Caco-2 (cell line): ENCODE results near the gene CATSPER3. TPM values are rescaled to one million over a fixed set of nuclear protein-coding genes. Genes with fewer than 3 reads are reported as not detected.

Experiments
- BruUV-seq: library from RNA; stranded (reverse); fragments of 400-500 nt; replicated peaks from 2 replicates; lab custom pipeline; 2021; lab: Mats Ljungman, UMichigan
- CTCF ChIA-PET: fragments of 300-600 bp; sonication (Branson Sonifier 250); formaldehyde crosslinking; loops from one replicate; lab custom pipeline; 2022; ENCODE audit warnings: antibody characterized with exemption; lab: Charles Lee
- POLR2A ChIA-PET: fragments of 300-600 bp; sonication (Branson Sonifier 250); formaldehyde crosslinking; loops from one replicate; lab custom pipeline; 2022; ENCODE audit warnings: antibody characterized with exemption; lab: Charles Lee
- DNase-seq, 2 experiments: peaks; one replicate each; pipeline versions ENCODE4 v3.0.0 to v3.0.0-alpha.2; 2020 to 2022
- H3K27me3 ChIP-seq: replicated peaks from 2 replicates; pipeline ENCODE4 v1.6.0; 2011; ENCODE audit warnings: low read length; ENCODE audit not compliant: control insufficient read depth, insufficient read depth
- H3K36me3 ChIP-seq: 2 replicates; pipeline ENCODE4 v1.5.1; 2011; ENCODE audit warnings: low read length; ENCODE audit not compliant: control insufficient read depth, insufficient read depth
- H3K4me1 ChIP-seq: fragments of 250-450 bp; sonication (Bioruptor Pico); 2 replicates; pipeline ENCODE4 v1.5.1; 2020; ENCODE audit warnings: mild to moderate bottlenecking
- H3K4me3 ChIP-seq: 2 replicates; pipeline ENCODE4 v1.5.1; 2011; ENCODE audit warnings: low read depth, mild to moderate bottlenecking, control low read depth, low read length
- H3K9me3 ChIP-seq: fragments of 250-450 bp; sonication (Bioruptor Pico); 2 replicates; pipeline ENCODE4 v1.5.1; 2020; ENCODE audit warnings: mild to moderate bottlenecking, moderate library complexity
- H3K27ac Mint-ChIP-seq: one replicate; pipeline ENCODE4 v1.8.0; 2022; ENCODE audit warnings: mixed read lengths; ENCODE audit not compliant: unreplicated experiment
- H3K27me3 Mint-ChIP-seq: one replicate; pipeline ENCODE4 v1.8.0; 2022; ENCODE audit warnings: mixed read lengths; ENCODE audit not compliant: insufficient read depth, unreplicated experiment
- H3K36me3 Mint-ChIP-seq: one replicate; pipeline ENCODE4 v1.8.0; 2022; ENCODE audit warnings: mild to moderate bottlenecking, mixed read lengths; ENCODE audit not compliant: insufficient read depth, unreplicated experiment
- H3K4me1 Mint-ChIP-seq: one replicate; pipeline ENCODE4 v1.8.0; 2022; ENCODE audit warnings: low read depth, mixed read lengths; ENCODE audit not compliant: unreplicated experiment
- H3K4me3 Mint-ChIP-seq: one replicate; pipeline ENCODE4 v1.8.0; 2022; ENCODE audit warnings: mild to moderate bottlenecking, moderate library complexity, mixed read lengths; ENCODE audit not compliant: unreplicated experiment
- H3K9me3 Mint-ChIP-seq: one replicate; pipeline ENCODE4 v1.8.0; 2022; ENCODE audit warnings: mixed read lengths; ENCODE audit not compliant: unreplicated experiment
- CTCF ChIP-seq, 2 experiments: fragments of 200-600 bp in 1 of 2; IDR thresholded peaks; 1 replicate in 1 of 2; 2 replicates in 1 of 2; pipeline versions ENCODE4 v1.5.1 to v1.8.0; 2011 to 2022; ENCODE audit warnings: antibody characterized with exemption in 1 of 2, control low read depth in 1 of 2, inconsistent platforms in 1 of 2, low read depth in 1 of 2, low read length in 1 of 2, mild to moderate bottlenecking in 1 of 2, moderate library complexity in 1 of 2; ENCODE audit not compliant: insufficient read depth in 1 of 2, severe bottlenecking in 1 of 2, unreplicated experiment in 1 of 2
- intact Hi-C: fragments of 100-400 bp; cut with micrococcal nuclease; formaldehyde crosslinking; loops from one replicate; pipeline ENCODE4 v1.10.0; 2022; ENCODE audit not compliant: unreplicated experiment
- total RNA-seq: library from RNA; stranded (reverse); gene quantifications from 2 replicates; pipeline ENCODE4 v1.2.3, GENCODE V29; 2022

CATSPER3 gene
- total RNA-seq, 1 experiment from 2014 or later: 0.61 TPM

GRCh38 chr5:135056316-135057030 is 88.8 kb downstream of the CATSPER3 start:
- H3K27me3 Mint-ChIP-seq: no peaks in the 10 kb centered on the region
- POLR2A ChIA-PET: no interaction called here
- TF ChIP-seq CTCF (IDR thresholded peaks at IDR 0.05; ENCODE audit: insufficient read depth in 1 of 2, low read depth in 1 of 2, low read length in 1 of 2, severe bottlenecking in 1 of 2, unreplicated experiment in 1 of 2): no peak

GRCh38 chr5:135057233-135057632 is 89.5 kb downstream of the CATSPER3 start:
- no TSS peak for BruUV-seq
- ChIA-PET CTCF (no interaction called here), POLR2A (no interaction called here)
- H3K4me3 ChIP-seq: no peak overlapping the region
- no peak for TF ChIP-seq CTCF (IDR thresholded peaks at IDR 0.05; ENCODE audit: insufficient read depth in 1 of 2, low read depth in 1 of 2, low read length in 1 of 2, severe bottlenecking in 1 of 2, unreplicated experiment in 1 of 2)
- peaks cover 11% of the 10 kb centered on the region for H3K4me1 ChIP-seq
- Mint-ChIP-seq H3K4me1 (peaks cover 14% of the 10 kb centered on the region), H3K27me3 (no peaks in the 10 kb centered on the region), H3K36me3 (no peaks in the 10 kb centered on the region), H3K9me3 (no peaks in the 10 kb centered on the region), H3K4me3 (no peak overlapping the region), H3K27ac (no peak overlapping the region)
- H3K27me3 ChIP-seq: no peaks in the 10 kb centered on the region
- intact Hi-C loops: no loop called here
- H3K9me3 ChIP-seq: no peaks in the 10 kb centered on the region
- H3K36me3 ChIP-seq: no peaks in the 10 kb centered on the region
- no peak for DNase-seq

More at GRCh38 chr5:135056316-135057030, 88.8 kb downstream of the CATSPER3 start:
- BruUV-seq: no TSS peak
- Histone ChIP-seq H3K9me3 (no peaks in the 10 kb centered on the region), H3K4me3 (no peak overlapping the region), H3K27me3 (no peaks in the 10 kb centered on the region), H3K36me3 (no peaks in the 10 kb centered on the region), H3K4me1 (peaks cover 13% of the 10 kb centered on the region)
- H3K4me3 Mint-ChIP-seq: no peak overlapping the region
- no peak overlapping the region for H3K27ac Mint-ChIP-seq
- H3K36me3 Mint-ChIP-seq: no peaks in the 10 kb centered on the region
- DNase-seq: no peak
- CTCF ChIA-PET: no interaction called here
- intact Hi-C loops: no loop called here
- H3K4me1 Mint-ChIP-seq: peaks cover 14% of the 10 kb centered on the region
- no peaks in the 10 kb centered on the region for H3K9me3 Mint-ChIP-seq

GRCh38 chr5:135058331-135058732 is 90.6 kb downstream of the CATSPER3 start:
- no peak overlapping the region for H3K4me3 Mint-ChIP-seq
- POLR2A ChIA-PET: no interaction called here

More at GRCh38 chr5:135058331-135058732, 90.6 kb downstream of the CATSPER3 start:
- no peaks in the 10 kb centered on the region for H3K36me3 ChIP-seq
- Mint-ChIP-seq H3K27ac (no peak overlapping the region), H3K36me3 (no peaks in the 10 kb centered on the region), H3K4me1 (peaks cover 14% of the 10 kb centered on the region), H3K27me3 (no peaks in the 10 kb centered on the region), H3K9me3 (no peaks in the 10 kb centered on the region)
- CTCF ChIA-PET: no interaction called here
- no peak overlapping the region for H3K4me3 ChIP-seq
- DNase-seq: no peak
- TF ChIP-seq CTCF (IDR thresholded peaks at IDR 0.05; ENCODE audit: insufficient read depth in 1 of 2, low read depth in 1 of 2, low read length in 1 of 2, severe bottlenecking in 1 of 2, unreplicated experiment in 1 of 2): no peak
- no TSS peak for BruUV-seq
- no peaks in the 10 kb centered on the region for H3K9me3 ChIP-seq
- H3K4me1 ChIP-seq: peaks cover 11% of the 10 kb centered on the region
- intact Hi-C loops: no loop called here
- H3K27me3 ChIP-seq: no peaks in the 10 kb centered on the region
